Measurements from ENCODE around the gene NUP93. TPM values are rescaled to one million over a fixed set of nuclear protein-coding genes. Genes with fewer than 3 reads are reported as not detected.

The NUP93 gene
- total and polyA plus RNA-seq, 10 donors = 29.2 to 102 (median 56.6) TPM

GRCh38 chr16:56835320-56835719, 105.4 kb downstream of the NUP93 start:
- H3K27ac ChIP-seq = peak overlapping the region in 1 of 8 donors; percentile 1
- intact Hi-C loops (cut with DNase I; ENCODE audit: low total_unique reads) = no loop called here
- H3K4me1 ChIP-seq = no peaks in the 10 kb centered on the region
- peaks cover 3 to 100% (median 81%) of the 10 kb centered on the region in 6 donors for H3K36me3 ChIP-seq
- no peak overlapping the region for H3K4me3 ChIP-seq
- no peaks in the 10 kb centered on the region for H3K27me3 ChIP-seq (replicated peaks in 1 of 7)
- WGBS, 5 donors = 77 to 94% (median 85%) methylated on average over 2 of the region's 2 CpGs
- DNase-seq = no peak
- no peaks in the 10 kb centered on the region for H3K9me3 ChIP-seq
- TF ChIP-seq POLR2A (IDR thresholded peaks at IDR 0.05) (no peak), POLR2AphosphoS5 (IDR thresholded peaks at IDR 0.05) (no peak), CTCF (IDR thresholded peaks at IDR 0.05 in 8 of 11, conservative IDR thresholded peaks at IDR 0.05 in 3 of 11) (no peak)

- intact Hi-C loops (cut with DNase I; ENCODE audit: low total_unique reads) = no loop called here
- Histone ChIP-seq H3K27me3 (replicated peaks in 1 of 7) (no peaks in the 10 kb centered on the region), H3K4me3 (no peak overlapping the region), H3K4me1 (no peaks in the 10 kb centered on the region), H3K27ac (no peak overlapping the region), H3K9me3 (no peaks in the 10 kb centered on the region), H3K36me3 (peaks cover 5 to 100% (median 83%) of the 10 kb centered on the region in 6 donors)
- WGBS, 5 donors = 71 to 84% (median 77%) methylated on average over 5 of the region's 5 CpGs
- DNase-seq = no peak
- TF ChIP-seq CTCF (IDR thresholded peaks at IDR 0.05 in 8 of 11, conservative IDR thresholded peaks at IDR 0.05 in 3 of 11) (no peak), POLR2AphosphoS5 (IDR thresholded peaks at IDR 0.05) (no peak), POLR2A (IDR thresholded peaks at IDR 0.05) (no peak)
These were observed 106.7 kb downstream of the NUP93 start for GRCh38 chr16:56836410-56837230.

- Histone ChIP-seq H3K4me1 (no peaks in the 10 kb centered on the region), H3K36me3 (peaks cover 2 to 100% (median 84%) of the 10 kb centered on the region in 6 donors), H3K4me3 (no peak overlapping the region), H3K27me3 (replicated peaks in 1 of 7) (no peaks in the 10 kb centered on the region), H3K9me3 (no peaks in the 10 kb centered on the region), H3K27ac (no peak overlapping the region)
- DNase-seq = no peak
- no peak for TF ChIP-seq CTCF (IDR thresholded peaks at IDR 0.05 in 8 of 11, conservative IDR thresholded peaks at IDR 0.05 in 3 of 11)
- TF ChIP-seq POLR2A (IDR thresholded peaks at IDR 0.05) = no peak
- intact Hi-C loops (cut with DNase I; ENCODE audit: low total_unique reads) = no loop called here
- WGBS, 5 donors = 89 to 95% (median 93%) methylated on average over 9 of the region's 9 CpGs
These were observed 108.9 kb downstream of the NUP93 start for GRCh38 chr16:56838622-56839337.

- Histone ChIP-seq H3K9me3 (no peaks in the 10 kb centered on the region), H3K27ac (no peak overlapping the region), H3K4me3 (no peak overlapping the region), H3K4me1 (no peaks in the 10 kb centered on the region), H3K36me3 (peaks cover 2 to 100% (median 75%) of the 10 kb centered on the region in 6 donors), H3K27me3 (replicated peaks in 1 of 7) (no peaks in the 10 kb centered on the region)
- intact Hi-C loops (cut with DNase I; ENCODE audit: low total_unique reads) = no loop called here
- no peak for DNase-seq
- 98 to 100% (median 99%) methylated on average over 2 of the region's 2 CpGs for WGBS, 5 donors
- TF ChIP-seq POLR2A (IDR thresholded peaks at IDR 0.05) = no peak
- no peak for TF ChIP-seq CTCF (IDR thresholded peaks at IDR 0.05 in 8 of 11, conservative IDR thresholded peaks at IDR 0.05 in 3 of 11)
- no peak for TF ChIP-seq POLR2AphosphoS5 (IDR thresholded peaks at IDR 0.05)
These were observed 111.3 kb downstream of the NUP93 start for GRCh38 chr16:56841233-56841632.

All from spleen (tissue), 11 donors.